ENCODE data around the gene PSAT1. TPM values are rescaled to one million over a fixed set of nuclear protein-coding genes. Genes with fewer than 3 reads are reported as not detected.
A peak's percentile ranks its signal among the peaks of the same experiment; 100 is the strongest.

The PSAT1 gene
- total and polyA plus RNA-seq, 2 experiments from 2014 or later = 414 to 486 TPM

DNA sequence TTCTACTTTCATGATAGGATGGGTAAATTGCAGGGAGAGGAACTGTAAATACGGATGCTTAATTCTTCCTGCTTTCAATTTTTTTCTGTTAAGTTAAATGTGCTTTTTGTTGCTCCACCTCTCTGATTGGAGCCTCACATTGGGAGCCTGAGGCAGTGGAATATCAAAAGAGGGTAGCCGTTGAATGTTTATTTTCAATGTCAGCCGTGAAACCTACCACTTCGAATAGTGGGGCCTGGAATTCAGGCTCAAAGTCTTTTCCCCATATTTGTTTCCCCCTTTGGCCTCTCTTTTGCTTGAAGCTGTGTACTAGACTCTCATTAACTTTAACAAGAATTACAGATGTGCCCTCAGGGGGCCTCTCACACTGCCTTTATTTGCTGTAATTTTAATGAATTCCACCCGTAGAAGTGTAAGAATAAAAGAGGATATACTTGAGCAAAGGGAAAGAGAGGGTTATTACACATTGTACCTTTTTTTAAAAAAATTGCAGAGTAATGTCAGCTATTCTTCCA is 29.0 kb downstream of the PSAT1 start:
- Histone ChIP-seq H3F3A (replicated peaks; ENCODE audit: low read depth) (peaks cover 68% of the 10 kb centered on the region), H3K79me2 (replicated peaks; ENCODE audit: insufficient read depth) (peaks cover 61% of the 10 kb centered on the region), H3K4me2 (no peak overlapping the region), H3K36me3 (ENCODE audit: insufficient read depth) (peaks cover 56% of the 10 kb centered on the region), H3K27ac (ENCODE audit: low read depth) (peak overlapping the region; percentile 75), H3K27me3 (ENCODE audit: insufficient read depth) (no peaks in the 10 kb centered on the region), H3K4me3 (no peak overlapping the region), H2AFZ (no peak overlapping the region), H4K20me1 (replicated peaks; ENCODE audit: insufficient read depth) (peaks cover 56% of the 10 kb centered on the region), H3K4me1 (ENCODE audit: insufficient read depth) (peaks cover 10% of the 10 kb centered on the region; the same call in 1 of the 2 replicates), H3K9me2 (ENCODE audit: insufficient read depth) (no peaks in the 10 kb centered on the region)
- DNase-seq (ENCODE audit: low spot score) (no peak), ATAC-seq (no peak)
- Mint-ChIP-seq H3K27ac (no peak overlapping the region; the same call in 1 of the 2 replicates), H3K9me3 (no peaks in the 10 kb centered on the region), H3K4me3 (no peak overlapping the region), H3K27me3 (ENCODE audit: insufficient read depth, low read depth, poor library complexity) (peaks cover 3% of the 10 kb centered on the region), H3K4me1 (peaks cover 40% of the 10 kb centered on the region), H3K36me3 (ENCODE audit: low read depth) (peaks cover 98% of the 10 kb centered on the region)
- TF ChIP-seq CREB1 (CRISPR knock-in tag; IDR thresholded peaks at IDR 0.05; ENCODE audit: low read depth) = no peak
- 0 out of 2 replicates have a peak, but pooled peaks have one; percentile 2 for TF ChIP-seq POLR2AphosphoS5 (IDR thresholded peaks at IDR 0.05; ENCODE audit: low read depth)
- TF ChIP-seq, protein P1, sequence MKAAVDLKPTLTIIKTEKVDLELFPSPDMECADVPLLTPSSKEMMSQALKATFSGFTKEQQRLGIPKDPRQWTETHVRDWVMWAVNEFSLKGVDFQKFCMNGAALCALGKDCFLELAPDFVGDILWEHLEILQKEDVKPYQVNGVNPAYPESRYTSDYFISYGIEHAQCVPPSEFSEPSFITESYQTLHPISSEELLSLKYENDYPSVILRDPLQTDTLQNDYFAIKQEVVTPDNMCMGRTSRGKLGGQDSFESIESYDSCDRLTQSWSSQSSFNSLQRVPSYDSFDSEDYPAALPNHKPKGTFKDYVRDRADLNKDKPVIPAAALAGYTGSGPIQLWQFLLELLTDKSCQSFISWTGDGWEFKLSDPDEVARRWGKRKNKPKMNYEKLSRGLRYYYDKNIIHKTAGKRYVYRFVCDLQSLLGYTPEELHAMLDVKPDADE (IDR thresholded peaks at IDR 0.05) = no peak

DNA sequence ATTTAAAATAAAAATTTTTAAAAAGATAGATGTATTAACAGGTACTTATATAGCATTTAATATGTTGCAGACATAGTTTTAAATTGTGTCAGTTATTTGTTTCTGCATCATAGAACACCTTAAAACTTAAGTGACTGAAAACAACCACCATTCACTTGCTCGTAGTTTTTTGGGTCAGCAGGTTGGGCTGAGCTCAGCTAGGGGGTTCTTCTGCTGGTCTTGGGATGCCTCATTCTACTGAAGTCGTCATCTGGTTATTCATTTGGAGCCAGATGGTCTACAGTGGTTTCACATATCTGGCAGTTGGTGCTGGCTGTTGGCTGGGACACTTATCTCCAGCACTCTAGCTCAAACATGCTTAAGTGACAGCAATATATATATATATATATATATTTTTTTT is 29.6 kb downstream of the PSAT1 start:
- no peaks in the 10 kb centered on the region for H3K9me3 Mint-ChIP-seq
- no peaks in the 10 kb centered on the region for H3K9me2 ChIP-seq (ENCODE audit: insufficient read depth)

DNA sequence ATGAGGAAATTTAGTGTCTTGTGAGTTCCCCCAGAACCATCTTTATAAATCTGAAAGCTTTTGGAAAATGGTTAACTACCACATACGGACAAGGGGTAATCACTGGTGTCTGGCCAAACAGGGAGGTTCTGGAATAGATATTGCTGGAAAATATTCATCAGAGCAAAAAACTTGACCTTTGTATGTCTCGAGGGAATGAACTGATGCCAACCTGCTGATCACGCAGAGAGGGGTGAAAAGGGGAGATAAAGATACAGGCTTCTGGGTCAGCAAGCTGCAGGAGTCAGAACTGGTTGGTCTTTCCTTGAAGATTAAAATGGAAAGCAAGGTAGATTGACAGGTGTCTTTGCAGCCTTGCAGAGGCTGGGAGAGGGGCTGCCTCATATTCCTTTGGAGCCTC is 35.5 kb downstream of the PSAT1 start:
- Histone ChIP-seq H3K4me1 (ENCODE audit: insufficient read depth) (peaks cover 10% of the 10 kb centered on the region; the same call in 1 of the 2 replicates), H3K4me2 (no peak overlapping the region), H3K27ac (ENCODE audit: low read depth) (0 out of 2 replicates have a peak overlapping the region, but pooled peaks have one; percentile 7), H3K4me3 (no peak overlapping the region), H4K20me1 (replicated peaks; ENCODE audit: insufficient read depth) (peaks cover 16% of the 10 kb centered on the region), H3K9me2 (ENCODE audit: insufficient read depth) (0 out of 2 replicates have a peak, but pooled peaks cover 2% of the 10 kb centered on the region), H3F3A (replicated peaks; ENCODE audit: low read depth) (peaks cover 23% of the 10 kb centered on the region), H3K27me3 (ENCODE audit: insufficient read depth) (no peaks in the 10 kb centered on the region), H3K79me2 (replicated peaks; ENCODE audit: insufficient read depth) (peaks cover 7% of the 10 kb centered on the region; the same call in 1 of the 2 replicates), H2AFZ (no peak overlapping the region), H3K36me3 (ENCODE audit: insufficient read depth) (peaks cover 43% of the 10 kb centered on the region)
- H3K4me1 Mint-ChIP-seq = peaks cover 9% of the 10 kb centered on the region; the same call in 1 of the 3 replicates
- H3K36me3 Mint-ChIP-seq (ENCODE audit: low read depth) = peaks cover 93% of the 10 kb centered on the region
- ATAC-seq (no peak), DNase-seq (ENCODE audit: low spot score) (no peak)
- H3K27ac Mint-ChIP-seq = no peak overlapping the region
- H3K4me3 Mint-ChIP-seq = no peak overlapping the region
- peaks cover 42% of the 10 kb centered on the region for H3K9me3 Mint-ChIP-seq
- peaks cover 8% of the 10 kb centered on the region for H3K27me3 Mint-ChIP-seq (ENCODE audit: insufficient read depth, low read depth, poor library complexity)
- TF ChIP-seq JUNB (IDR thresholded peaks at IDR 0.05; ENCODE audit: unreplicated experiment) = no peak
- TF ChIP-seq STAT1 (IDR thresholded peaks at IDR 0.05; ENCODE audit: unreplicated experiment) = no peak
- TF ChIP-seq EZH2phosphoT487 (IDR thresholded peaks at IDR 0.05; ENCODE audit: unreplicated experiment) = no peak
- TF ChIP-seq, protein P2, sequence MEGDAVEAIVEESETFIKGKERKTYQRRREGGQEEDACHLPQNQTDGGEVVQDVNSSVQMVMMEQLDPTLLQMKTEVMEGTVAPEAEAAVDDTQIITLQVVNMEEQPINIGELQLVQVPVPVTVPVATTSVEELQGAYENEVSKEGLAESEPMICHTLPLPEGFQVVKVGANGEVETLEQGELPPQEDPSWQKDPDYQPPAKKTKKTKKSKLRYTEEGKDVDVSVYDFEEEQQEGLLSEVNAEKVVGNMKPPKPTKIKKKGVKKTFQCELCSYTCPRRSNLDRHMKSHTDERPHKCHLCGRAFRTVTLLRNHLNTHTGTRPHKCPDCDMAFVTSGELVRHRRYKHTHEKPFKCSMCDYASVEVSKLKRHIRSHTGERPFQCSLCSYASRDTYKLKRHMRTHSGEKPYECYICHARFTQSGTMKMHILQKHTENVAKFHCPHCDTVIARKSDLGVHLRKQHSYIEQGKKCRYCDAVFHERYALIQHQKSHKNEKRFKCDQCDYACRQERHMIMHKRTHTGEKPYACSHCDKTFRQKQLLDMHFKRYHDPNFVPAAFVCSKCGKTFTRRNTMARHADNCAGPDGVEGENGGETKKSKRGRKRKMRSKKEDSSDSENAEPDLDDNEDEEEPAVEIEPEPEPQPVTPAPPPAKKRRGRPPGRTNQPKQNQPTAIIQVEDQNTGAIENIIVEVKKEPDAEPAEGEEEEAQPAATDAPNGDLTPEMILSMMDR (conservative IDR thresholded peaks at IDR 0.05; ENCODE audit: low read depth in 2 of 2) = no peak

More for the DNA sequence above, 29.6 kb downstream of the PSAT1 start:
- H3K27me3 Mint-ChIP-seq (ENCODE audit: insufficient read depth, low read depth, poor library complexity) = peaks cover 6% of the 10 kb centered on the region
- H3K4me1 Mint-ChIP-seq = peaks cover 38% of the 10 kb centered on the region
- Histone ChIP-seq H3K4me1 (ENCODE audit: insufficient read depth) (peaks cover 10% of the 10 kb centered on the region; the same call in 1 of the 2 replicates), H3K79me2 (replicated peaks; ENCODE audit: insufficient read depth) (peaks cover 54% of the 10 kb centered on the region), H3K27me3 (ENCODE audit: insufficient read depth) (no peaks in the 10 kb centered on the region), H2AFZ (no peak overlapping the region), H3K27ac (ENCODE audit: low read depth) (no peak overlapping the region), H3F3A (replicated peaks; ENCODE audit: low read depth) (peaks cover 64% of the 10 kb centered on the region), H4K20me1 (replicated peaks; ENCODE audit: insufficient read depth) (peaks cover 51% of the 10 kb centered on the region), H3K4me2 (no peak overlapping the region), H3K36me3 (ENCODE audit: insufficient read depth) (peaks cover 49% of the 10 kb centered on the region), H3K4me3 (no peak overlapping the region)
- H3K27ac Mint-ChIP-seq = no peak overlapping the region
- TF ChIP-seq, protein P2 (conservative IDR thresholded peaks at IDR 0.05; ENCODE audit: low read depth in 2 of 2) = no peak
- TF ChIP-seq ZNF331 (CRISPR knock-in tag; IDR thresholded peaks at IDR 0.05; ENCODE audit: low read depth) = peak; percentile 94
- peaks cover 98% of the 10 kb centered on the region for H3K36me3 Mint-ChIP-seq (ENCODE audit: low read depth)
- no peak for ATAC-seq
- H3K4me3 Mint-ChIP-seq = no peak overlapping the region
- no peak for DNase-seq (ENCODE audit: low spot score)
